Spleen (tissue), 11 donors: Measurements from ENCODE around the gene RCSD1. TPM values are rescaled to one million over a fixed set of nuclear protein-coding genes. Genes with fewer than 3 reads are reported as not detected.

Experiments
- DNase-seq: peaks from one replicate; pipeline ENCODE4 v3.0.0-alpha.2; 2020
- H3K27ac ChIP-seq, 8 donors: fragments of 200-600 bp; sonication (generic) in 7 of 8; 1 replicate in 4 of 8; 2 replicates in 4 of 8; pipeline versions ENCODE4 v1.5.0 to v1.8.0; 2016 to 2021; ENCODE audit warnings: inconsistent platforms in 4 of 8, mild to moderate bottlenecking in 4 of 8, moderate library complexity in 1 of 8
- H3K27me3 ChIP-seq, 7 donors: fragments of 200-600 bp; sonication (generic) in 6 of 7; replicated peaks in 1 of 7; 1 replicate in 4 of 7; 2 replicates in 3 of 7; pipeline versions ENCODE4 v1.5.0 to v1.8.0; 2016 to 2021; ENCODE audit warnings: inconsistent platforms in 3 of 7, mild to moderate bottlenecking in 1 of 7
- H3K36me3 ChIP-seq, 6 donors: fragments of 200-600 bp; sonication (generic) in 5 of 6; 1 replicate in 4 of 6; 2 replicates in 2 of 6; pipeline versions ENCODE4 v1.5.0 to v1.8.0; 2016 to 2021; ENCODE audit warnings: inconsistent platforms in 2 of 6
- H3K4me1 ChIP-seq, 6 donors: fragments of 200-600 bp; sonication (generic) in 5 of 6; 1 replicate in 3 of 6; 2 replicates in 3 of 6; pipeline versions ENCODE4 v1.5.0 to v1.8.0; 2016 to 2021; ENCODE audit warnings: inconsistent platforms in 3 of 6
- H3K4me3 ChIP-seq, 8 donors: fragments of 200-600 bp; sonication (generic) in 7 of 8; 1 replicate in 4 of 8; 2 replicates in 4 of 8; pipeline versions ENCODE4 v1.5.0 to v1.8.0; 2016 to 2021; ENCODE audit warnings: inconsistent platforms in 4 of 8, mild to moderate bottlenecking in 4 of 8, moderate library complexity in 2 of 8
- H3K9me3 ChIP-seq, 8 donors: fragments of 200-600 bp; sonication (generic) in 7 of 8; 1 replicate in 4 of 8; 2 replicates in 4 of 8; pipeline versions ENCODE4 v1.5.0 to v1.8.0; 2016 to 2021; ENCODE audit warnings: inconsistent platforms in 4 of 8
- CTCF ChIP-seq, 11 experiments: fragments of 200-600 bp in 7 of 11; fragments of 450-650 bp in 4 of 11; sonication (generic) in 4 of 11; IDR thresholded peaks in 8 of 11; conservative IDR thresholded peaks in 3 of 11; 1 replicate in 7 of 11; 2 replicates in 4 of 11; pipeline versions ENCODE4 v1.4.0 to v1.8.0; 2016 to 2021; ENCODE audit warnings: antibody characterized with exemption in 11 of 11, inconsistent platforms in 4 of 11, mild to moderate bottlenecking in 1 of 11
- POLR2A ChIP-seq, 3 donors: fragments of 450-650 bp; IDR thresholded peaks; one replicate each; pipeline ENCODE4 v1.5.1; 2017; ENCODE audit warnings: antibody characterized with exemption in 3 of 3, mild to moderate bottlenecking in 1 of 3
- POLR2AphosphoS5 ChIP-seq, 3 donors: sonication (generic); formaldehyde crosslinking; IDR thresholded peaks; one replicate each; pipeline ENCODE4 v1.5.1; 2017; ENCODE audit warnings: antibody characterized with exemption in 3 of 3
- WGBS, 5 donors: extraction: QIAGEN DNeasy Blood & Tissue Kit in 3 of 5; methylation state at CpG; one replicate each; pipeline versions ENCODE4 v1.1.5 to v1.1.7; 2013 to 2018; 5-methylcytosine and 5-hydroxymethylcytosine counted together
- intact Hi-C: fragments of 100-400 bp; cut with DNase I; formaldehyde crosslinking; loops from one replicate; pipeline ENCODE4 v1.15.0; 2023; ENCODE audit warnings: low total_unique reads
- polyA plus RNA-seq, 3 donors: library from polyadenylated mRNA; stranded (reverse); fragments of 200-250 nt; gene quantifications; one replicate each; pipeline ENCODE4 v1.2.1, GENCODE V29; 2013
- total RNA-seq, 7 donors: library from RNA; depleted of rRNA in 3 of 7; stranded (reverse); fragments of >200 nt in 3 of 7; fragmentation: NEBNext Ultra II Directional in 4 of 7; extraction: Animal tissue kit (Norgen Biotek cat#: 25700) in 4 of 7; gene quantifications; one replicate each; pipeline versions ENCODE4 v1.1.0 to v1.2.1, GENCODE V29; 2016 to 2021
- donor health status: healthy with polysubstance abuse.
- donor health status: DM: no; HTN: no; CAD: no; lungs with moderate emphysema.
- donor health status: DM: no; HTN: no; CAD: no.
- donor health status: Bipolar disorder and iron deficiency.
- donor health status: healthy.
- donor health status: DM: no; HTN: no; CAD: no.
- donor health status: DM: yes; HTN: yes; CAD: no.

The RCSD1 gene
- total and polyA plus RNA-seq, 10 donors = 58.9 to 144 (median 107) TPM

DNA sequence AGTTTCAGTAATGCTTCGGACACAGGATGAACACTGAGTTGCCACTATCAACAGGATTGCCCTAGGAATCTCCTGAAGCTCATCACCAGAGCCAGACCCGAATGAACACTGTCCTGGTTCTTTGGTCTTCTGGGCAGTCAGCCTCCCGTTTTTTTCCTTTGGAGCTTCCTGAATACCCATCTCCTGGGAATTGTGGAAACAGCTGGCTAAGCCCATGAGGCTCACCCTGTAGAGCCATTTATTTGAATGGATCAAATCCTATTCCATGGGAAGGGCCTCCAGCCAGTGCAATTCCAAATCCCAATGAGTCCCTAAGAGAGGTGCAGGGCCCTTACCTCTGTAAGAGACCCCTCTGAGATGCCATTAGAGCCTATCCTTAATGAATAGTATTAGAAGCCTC lies 5.9 kb downstream of the RCSD1 start:
- Histone ChIP-seq H3K27me3 (no peaks in the 10 kb centered on the region), H3K4me1 (peaks cover 51 to 100% (median 83%) of the 10 kb centered on the region in 6 donors), H3K9me3 (no peaks in the 10 kb centered on the region), H3K27ac (peak overlapping the region in 5 of 8 donors; percentile 36 to 100 (median 93)), H3K4me3 (peak overlapping the region in 1 of 8 donors; percentile 14), H3K36me3 (peaks cover 0 to 77% (median 20%) of the 10 kb centered on the region in 6 donors)
- DNase-seq = no peak
- TF ChIP-seq CTCF (IDR thresholded peaks at IDR 0.05 in 8 of 11, conservative IDR thresholded peaks at IDR 0.05 in 3 of 11) (no peak), POLR2AphosphoS5 (IDR thresholded peaks at IDR 0.05) (no peak), POLR2A (IDR thresholded peaks at IDR 0.05) (no peak)
- intact Hi-C loops = no loop called here
- WGBS, 5 donors = 66 to 78% (median 77%) methylated on average over 3 of the region's 3 CpGs

GRCh38 chr1:167638064-167638463 lies 8.0 kb downstream of the RCSD1 start:
- Histone ChIP-seq H3K4me1 (peaks cover 47 to 100% (median 92%) of the 10 kb centered on the region in 6 donors), H3K4me3 (peak overlapping the region in 1 of 8 donors; percentile 35), H3K36me3 (peaks cover 0 to 97% (median 30%) of the 10 kb centered on the region in 6 donors), H3K9me3 (no peaks in the 10 kb centered on the region), H3K27ac (peak overlapping the region in 6 of 8 donors; percentile 27 to 100 (median 78)), H3K27me3 (no peaks in the 10 kb centered on the region)
- no peak for TF ChIP-seq CTCF (IDR thresholded peaks at IDR 0.05 in 8 of 11, conservative IDR thresholded peaks at IDR 0.05 in 3 of 11)
- TF ChIP-seq POLR2A (IDR thresholded peaks at IDR 0.05) = no peak
- TF ChIP-seq POLR2AphosphoS5 (IDR thresholded peaks at IDR 0.05) = peak in 1 of 3 donors; percentile 7
- intact Hi-C loops = no loop called here
- no peak for DNase-seq
- WGBS, 5 donors = 59 to 82% (median 70%) methylated on average over 5 of the region's 5 CpGs

DNA sequence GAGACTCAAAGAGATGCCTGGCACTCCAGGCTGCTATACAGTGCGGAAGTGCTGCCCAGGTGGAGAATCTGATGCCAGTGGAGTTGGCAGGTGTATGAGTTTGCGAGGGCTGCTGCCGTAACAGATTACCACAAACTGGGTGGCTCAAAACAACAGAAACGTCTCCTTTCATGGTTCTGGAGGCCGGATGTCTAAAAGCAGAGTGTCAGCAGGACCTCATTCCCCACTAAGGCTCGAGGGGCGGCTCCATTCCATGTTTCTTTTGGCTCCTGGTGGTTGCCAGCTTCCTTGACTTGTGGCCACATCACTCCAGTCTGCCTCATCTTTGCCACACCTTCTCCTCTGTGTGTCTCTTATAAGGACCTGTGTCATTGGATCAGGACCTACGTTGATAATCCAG lies 10.0 kb downstream of the RCSD1 start:
- H3K4me1 ChIP-seq = peaks cover 36 to 100% (median 92%) of the 10 kb centered on the region in 6 donors
- TF ChIP-seq POLR2A (IDR thresholded peaks at IDR 0.05) (no peak), CTCF (IDR thresholded peaks at IDR 0.05 in 8 of 11, conservative IDR thresholded peaks at IDR 0.05 in 3 of 11) (no peak), POLR2AphosphoS5 (IDR thresholded peaks at IDR 0.05) (no peak)
- intact Hi-C loops = no loop called here
- WGBS, 5 donors = 89 to 93% (median 91%) methylated on average over 8 of the region's 8 CpGs
- peak overlapping the region in 3 of 8 donors; percentile 9 to 26 (median 18) for H3K27ac ChIP-seq
- H3K36me3 ChIP-seq = peaks cover 0 to 99% (median 30%) of the 10 kb centered on the region in 6 donors
- no peaks in the 10 kb centered on the region for H3K27me3 ChIP-seq
- DNase-seq = no peak
- H3K4me3 ChIP-seq = no peak overlapping the region
- H3K9me3 ChIP-seq = no peaks in the 10 kb centered on the region

- Histone ChIP-seq H3K9me3 (no peaks in the 10 kb centered on the region), H3K4me1 (peaks cover 18 to 100% (median 87%) of the 10 kb centered on the region in 6 donors), H3K27me3 (no peaks in the 10 kb centered on the region), H3K4me3 (peak overlapping the region in 1 of 8 donors; percentile 3), H3K27ac (peak overlapping the region in 5 of 8 donors; percentile 14 to 74 (median 57)), H3K36me3 (peaks cover 0 to 96% (median 29%) of the 10 kb centered on the region in 6 donors)
- intact Hi-C loops = no loop called here
- no peak for DNase-seq
- TF ChIP-seq CTCF (IDR thresholded peaks at IDR 0.05 in 8 of 11, conservative IDR thresholded peaks at IDR 0.05 in 3 of 11) (no peak), POLR2AphosphoS5 (IDR thresholded peaks at IDR 0.05) (peak in 1 of 3 donors; percentile 31), POLR2A (IDR thresholded peaks at IDR 0.05) (no peak)
- 50 to 62% (median 58%) methylated on average over 7 of the region's 7 CpGs for WGBS, 5 donors
Measured at GRCh38 chr1:167641786-167642500, 11.9 kb downstream of the RCSD1 start.
